ENCODE results near the gene SYT14. TPM values are rescaled to one million over a fixed set of nuclear protein-coding genes. Genes with fewer than 3 reads are reported as not detected.

Gene SYT14
- total RNA-seq, 2 donors from 2014 or later = not detected

DNA sequence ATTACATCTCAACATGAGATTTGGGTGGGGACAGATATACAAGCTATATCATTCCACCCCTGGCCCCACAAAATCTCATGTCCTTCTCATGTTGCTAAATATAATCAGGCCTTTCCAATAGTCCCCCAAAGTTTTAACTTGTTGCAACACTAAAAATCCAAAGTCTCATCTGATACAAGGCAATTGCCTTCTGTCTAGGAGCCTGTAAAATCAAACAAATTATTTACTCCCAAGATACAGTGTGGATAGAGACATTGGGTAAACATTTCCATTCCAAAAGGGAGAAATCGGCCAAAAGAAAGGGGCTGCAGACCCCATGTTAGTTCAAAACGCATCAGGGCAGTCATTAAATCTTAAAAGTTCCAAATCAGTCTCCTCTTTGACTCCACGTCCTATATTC is 47.0 kb downstream of the SYT14 start:
- TF ChIP-seq, protein P1, sequence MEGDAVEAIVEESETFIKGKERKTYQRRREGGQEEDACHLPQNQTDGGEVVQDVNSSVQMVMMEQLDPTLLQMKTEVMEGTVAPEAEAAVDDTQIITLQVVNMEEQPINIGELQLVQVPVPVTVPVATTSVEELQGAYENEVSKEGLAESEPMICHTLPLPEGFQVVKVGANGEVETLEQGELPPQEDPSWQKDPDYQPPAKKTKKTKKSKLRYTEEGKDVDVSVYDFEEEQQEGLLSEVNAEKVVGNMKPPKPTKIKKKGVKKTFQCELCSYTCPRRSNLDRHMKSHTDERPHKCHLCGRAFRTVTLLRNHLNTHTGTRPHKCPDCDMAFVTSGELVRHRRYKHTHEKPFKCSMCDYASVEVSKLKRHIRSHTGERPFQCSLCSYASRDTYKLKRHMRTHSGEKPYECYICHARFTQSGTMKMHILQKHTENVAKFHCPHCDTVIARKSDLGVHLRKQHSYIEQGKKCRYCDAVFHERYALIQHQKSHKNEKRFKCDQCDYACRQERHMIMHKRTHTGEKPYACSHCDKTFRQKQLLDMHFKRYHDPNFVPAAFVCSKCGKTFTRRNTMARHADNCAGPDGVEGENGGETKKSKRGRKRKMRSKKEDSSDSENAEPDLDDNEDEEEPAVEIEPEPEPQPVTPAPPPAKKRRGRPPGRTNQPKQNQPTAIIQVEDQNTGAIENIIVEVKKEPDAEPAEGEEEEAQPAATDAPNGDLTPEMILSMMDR (IDR thresholded peaks at IDR 0.05) = no peak
- H3K36me3 ChIP-seq = no peaks in the 10 kb centered on the region

DNA sequence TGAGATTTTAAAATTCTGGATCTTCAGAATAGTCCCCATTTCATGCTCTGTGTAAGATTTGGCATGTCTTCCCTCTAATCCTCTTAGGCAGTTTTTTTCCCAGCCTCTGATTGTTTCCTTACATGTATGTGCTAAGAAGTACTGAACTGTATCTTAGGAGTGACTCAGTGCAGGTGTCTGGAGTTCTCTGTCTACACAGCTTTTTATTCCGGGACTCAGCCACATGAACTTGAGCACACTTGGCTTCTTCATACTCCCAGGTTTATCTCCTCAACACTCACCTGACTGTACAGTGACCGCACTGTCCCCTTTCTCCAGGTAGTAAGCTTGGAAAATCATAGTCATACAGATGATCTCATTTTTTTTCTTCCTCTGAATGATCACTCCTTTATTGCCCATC is 50.7 kb downstream of the SYT14 start:
- TF ChIP-seq, protein P1 (IDR thresholded peaks at IDR 0.05) = no peak
- H3K27ac ChIP-seq = no peak overlapping the region
- no peak overlapping the region for H3K4me3 ChIP-seq

More for the DNA sequence above, 47.0 kb downstream of the SYT14 start:
- Histone ChIP-seq H3K4me3 (no peak overlapping the region), H3K4me1 (ENCODE audit: control insufficient read depth in 1 of 2, low read depth in 2 of 2) (no peaks in the 10 kb centered on the region), H3K27me3 (replicated peaks; ENCODE audit: insufficient read depth) (no peaks in the 10 kb centered on the region), H3K27ac (no peak overlapping the region), H3K9me3 (peaks cover 7% of the 10 kb centered on the region)
- DNase-seq (ENCODE audit: low spot score) (no peak), ATAC-seq (ENCODE audit: insufficient number of reproducible peaks, low FRiP score, low read depth) (no peak)

DNA sequence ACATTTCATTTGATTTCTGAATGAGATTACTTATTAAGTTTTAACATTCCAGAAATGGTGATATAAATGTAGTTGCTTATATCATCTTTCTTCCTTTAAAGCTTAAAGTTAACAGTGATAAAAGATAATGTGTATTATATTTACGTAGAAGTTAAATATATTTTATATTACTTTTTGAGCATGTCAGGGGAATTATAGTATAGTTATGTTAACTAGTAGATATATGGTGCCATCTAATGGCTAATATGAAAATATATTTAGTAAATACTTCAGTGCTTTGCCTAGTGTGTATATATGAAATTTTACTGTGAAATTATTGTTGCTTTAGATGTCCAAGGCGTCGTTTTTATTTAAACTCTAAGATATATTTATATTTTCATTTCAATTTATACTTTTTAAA is 51.5 kb downstream of the SYT14 start:
- ATAC-seq (ENCODE audit: insufficient number of reproducible peaks, low FRiP score, low read depth) = no peak

More for the DNA sequence above, 50.7 kb downstream of the SYT14 start:
- Histone ChIP-seq H3K4me1 (ENCODE audit: control insufficient read depth in 1 of 2, low read depth in 2 of 2) (no peaks in the 10 kb centered on the region), H3K27me3 (replicated peaks; ENCODE audit: insufficient read depth) (no peaks in the 10 kb centered on the region), H3K9me3 (peaks cover 7% of the 10 kb centered on the region), H3K36me3 (no peaks in the 10 kb centered on the region)
- ATAC-seq (ENCODE audit: insufficient number of reproducible peaks, low FRiP score, low read depth) (no peak), DNase-seq (ENCODE audit: low spot score) (no peak)

DNA sequence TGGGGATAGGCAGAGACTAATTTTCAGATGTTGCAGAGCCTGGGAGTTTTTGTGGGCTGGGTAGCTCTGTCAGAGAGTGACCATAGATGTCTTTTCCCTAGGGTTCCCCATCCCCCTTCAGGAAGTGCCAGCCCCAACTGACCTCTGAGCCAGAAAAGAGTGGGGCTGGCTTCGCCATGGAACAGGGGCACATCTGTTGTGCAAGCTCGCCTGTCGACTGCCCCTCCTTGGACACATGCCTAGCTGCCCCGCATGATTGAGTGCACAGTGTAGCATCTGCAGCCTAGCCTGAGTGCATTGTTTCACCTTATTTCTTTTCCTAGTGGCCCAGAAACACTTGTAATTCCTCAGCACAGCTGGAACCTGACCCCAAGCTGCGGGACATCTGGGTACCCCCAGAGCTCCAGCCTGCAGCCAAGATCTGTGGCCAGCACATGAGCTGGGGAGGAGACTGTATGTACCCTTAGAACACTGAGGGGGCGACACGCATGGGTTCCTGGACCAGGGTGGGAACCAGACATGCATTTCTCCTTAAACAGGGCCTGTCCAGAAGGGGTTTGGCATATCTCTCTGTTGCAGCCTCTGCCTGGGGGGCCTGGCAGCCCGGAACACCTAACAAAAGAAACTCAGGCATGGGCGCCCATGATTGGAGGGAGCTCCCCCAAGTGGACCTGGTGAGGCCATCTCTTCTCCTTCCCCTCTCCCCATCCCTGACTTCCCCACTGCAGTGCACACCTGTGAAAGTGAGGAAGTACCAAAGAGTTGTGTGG is 55.2 kb downstream of the SYT14 start:
- Histone ChIP-seq H3K27ac (no peak overlapping the region), H3K36me3 (no peaks in the 10 kb centered on the region), H3K27me3 (replicated peaks; ENCODE audit: insufficient read depth) (no peaks in the 10 kb centered on the region), H3K9me3 (no peaks in the 10 kb centered on the region), H3K4me3 (no peak overlapping the region), H3K4me1 (ENCODE audit: control insufficient read depth in 1 of 2, low read depth in 2 of 2) (no peaks in the 10 kb centered on the region)
- TF ChIP-seq, protein P1 (IDR thresholded peaks at IDR 0.05) = no peak
- ATAC-seq (ENCODE audit: insufficient number of reproducible peaks, low FRiP score, low read depth) (no peak), DNase-seq (ENCODE audit: low spot score) (no peak)

More for the DNA sequence above, 51.5 kb downstream of the SYT14 start:
- peaks cover 7% of the 10 kb centered on the region for H3K9me3 ChIP-seq
- TF ChIP-seq, protein P1 (IDR thresholded peaks at IDR 0.05) = no peak
- H3K4me3 ChIP-seq = no peak overlapping the region
- H3K27me3 ChIP-seq (replicated peaks; ENCODE audit: insufficient read depth) = no peaks in the 10 kb centered on the region
- no peaks in the 10 kb centered on the region for H3K4me1 ChIP-seq (ENCODE audit: control insufficient read depth in 1 of 2, low read depth in 2 of 2)
- no peaks in the 10 kb centered on the region for H3K36me3 ChIP-seq
- H3K27ac ChIP-seq = no peak overlapping the region
- DNase-seq (ENCODE audit: low spot score) = no peak

DNA sequence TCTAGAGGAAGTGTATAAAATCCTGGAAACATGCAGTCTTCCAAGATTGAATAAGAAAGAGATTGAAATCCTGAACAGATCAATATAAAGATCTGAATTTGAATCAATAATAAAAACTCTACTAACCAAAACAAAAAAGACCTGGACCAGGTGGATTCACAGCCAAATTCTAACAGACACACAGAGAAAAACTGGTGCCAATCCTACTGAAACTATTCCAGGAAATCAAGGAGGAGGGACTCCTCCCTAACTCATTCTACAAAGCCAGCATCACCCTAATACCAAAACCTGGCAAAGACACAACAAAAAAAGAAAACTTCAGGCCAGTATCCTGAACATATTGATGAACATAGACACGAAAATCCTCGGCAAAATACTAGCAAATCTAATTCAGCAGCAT is 58.3 kb downstream of the SYT14 start:
- Histone ChIP-seq H3K4me1 (ENCODE audit: control insufficient read depth in 1 of 2, low read depth in 2 of 2) (no peaks in the 10 kb centered on the region), H3K27ac (no peak overlapping the region), H3K36me3 (no peaks in the 10 kb centered on the region), H3K4me3 (no peak overlapping the region), H3K9me3 (no peaks in the 10 kb centered on the region), H3K27me3 (replicated peaks; ENCODE audit: insufficient read depth) (no peaks in the 10 kb centered on the region)
- DNase-seq (ENCODE audit: low spot score) (no peak), ATAC-seq (ENCODE audit: insufficient number of reproducible peaks, low FRiP score, low read depth) (no peak)
- TF ChIP-seq, protein P1 (IDR thresholded peaks at IDR 0.05) = no peak
